ENCODE data around the gene GMEB1. TPM values are rescaled to one million over a fixed set of nuclear protein-coding genes. Genes with fewer than 3 reads are reported as not detected.

The GMEB1 gene
- total and polyA plus RNA-seq, 9 donors: 5.9 to 13.3 (median 9.9) TPM

Other genes starting within 250 kb of the GMEB1 start
- 16.7 TPM for gene RCC1, start 162.7 kb upstream of the GMEB1 start, total RNA-seq
- 10 to 100 TPM; 21.7 to 38.3 (median 29.2) TPM for gene RCC1, start 162.7 kb upstream of the GMEB1 start, polyA plus RNA-seq (ENCODE audit: insufficient read depth in 1 of 8, insufficient read length in 8 of 8, low replicate concordance in 1 of 8)
- 28.9 TPM for gene TRNAU1AP, start 115.7 kb upstream of the GMEB1 start, total RNA-seq
- gene TRNAU1AP, start 115.7 kb upstream of the GMEB1 start, polyA plus RNA-seq (ENCODE audit: insufficient read depth in 1 of 8, insufficient read length in 8 of 8, low replicate concordance in 1 of 8): 10 to 100 TPM; 18.8 to 22.5 (median 20.2) TPM
- 8.7 TPM for gene RAB42, start 76.5 kb upstream of the GMEB1 start, total RNA-seq
- gene RAB42, start 76.5 kb upstream of the GMEB1 start, polyA plus RNA-seq (ENCODE audit: insufficient read depth in 1 of 8, insufficient read length in 8 of 8, low replicate concordance in 1 of 8): 10 to 100 TPM in 2 of 8 donors, 1 to 10 TPM in 6; 7.0 to 10.9 (median 9.2) TPM
- gene TAF12, start 25.7 kb upstream of the GMEB1 start, total RNA-seq: 37.5 TPM
- gene TAF12, start 25.7 kb upstream of the GMEB1 start, polyA plus RNA-seq (ENCODE audit: insufficient read depth in 1 of 8, insufficient read length in 8 of 8, low replicate concordance in 1 of 8): 10 to 100 TPM; 26.7 to 32.0 (median 29.7) TPM
- gene RNU11, start 20.2 kb upstream of the GMEB1 start, total RNA-seq: not detected
- not detected for gene RNU11, start 20.2 kb upstream of the GMEB1 start, polyA plus RNA-seq (ENCODE audit: insufficient read depth in 1 of 8, insufficient read length in 8 of 8, low replicate concordance in 1 of 8)
- gene YTHDF2, start 68.2 kb downstream of the GMEB1 start, total RNA-seq: 39.7 TPM
- gene YTHDF2, start 68.2 kb downstream of the GMEB1 start, polyA plus RNA-seq (ENCODE audit: insufficient read depth in 1 of 8, insufficient read length in 8 of 8, low replicate concordance in 1 of 8): 10 to 100 TPM; 46.4 to 57.4 (median 50.9) TPM
- 0.27 TPM for gene OPRD1, start 143.4 kb downstream of the GMEB1 start, total RNA-seq
- under 1 TPM; 0.17 to 0.45 (median 0.37) TPM for gene OPRD1, start 143.4 kb downstream of the GMEB1 start, polyA plus RNA-seq (ENCODE audit: insufficient read depth in 1 of 8, insufficient read length in 8 of 8, low replicate concordance in 1 of 8)
- 12.3 TPM for gene EPB41, start 245.8 kb downstream of the GMEB1 start, total RNA-seq
- 10 to 100 TPM in 3 of 8 donors, 1 to 10 TPM in 5; 7.2 to 14.3 (median 9.3) TPM for gene EPB41, start 245.8 kb downstream of the GMEB1 start, polyA plus RNA-seq (ENCODE audit: insufficient read depth in 1 of 8, insufficient read length in 8 of 8, low replicate concordance in 1 of 8)

Measured in muscle of leg (tissue), 9 donors.